H1 (cell line): ENCODE data around the gene SHISA7. TPM values are rescaled to one million over a fixed set of nuclear protein-coding genes. Genes with fewer than 3 reads are reported as not detected.

Experiments used
- ASH2L ChIP-seq: fragments of 200-600, 300-600 bp; sonication (generic); IDR thresholded peaks from one replicate; pipeline ENCODE4 v1.7.1; 2017; ENCODE audit warnings: low read length
- BCL11A ChIP-seq, 2 experiments: IDR thresholded peaks; one replicate each; pipeline ENCODE4 v1.6.1; 2011; ENCODE audit warnings: low read depth in 2 of 2, low read length in 2 of 2, mild to moderate bottlenecking in 2 of 2
- CBX5 ChIP-seq: fragments of 300-800, 300-1000 bp; sonication (generic); IDR thresholded peaks from 2 replicates; pipeline ENCODE4 v1.7.1; 2016; ENCODE audit warnings: antibody characterized with exemption, low read length, low read depth
- CHD2 ChIP-seq: IDR thresholded peaks from 2 replicates; pipeline ENCODE4 v1.6.1; 2012; ENCODE audit warnings: low read length, improper control_type of control experiment
- EGR1 ChIP-seq: IDR thresholded peaks from 2 replicates; pipeline ENCODE4 v1.6.1; 2011; ENCODE audit warnings: low read depth, low read length, borderline replicate concordance
- EZH2 ChIP-seq: fragments of 200-600 bp; sonication (generic); IDR thresholded peaks from 2 replicates; pipeline ENCODE4 v1.7.1; 2012; ENCODE audit warnings: low read depth, mild to moderate bottlenecking, moderate library complexity, low read length, inconsistent platforms; ENCODE audit not compliant: severe bottlenecking
- JUND ChIP-seq: IDR thresholded peaks from 2 replicates; pipeline ENCODE4 v1.6.1; 2011; ENCODE audit warnings: mild to moderate bottlenecking, improper control_type of control experiment, low read length
- KDM4A ChIP-seq: IDR thresholded peaks from one replicate; pipeline ENCODE4 v1.7.1; 2012; ENCODE audit warnings: low read depth, mild to moderate bottlenecking, moderate library complexity, low read length, inconsistent platforms; ENCODE audit not compliant: severe bottlenecking
- KDM5A ChIP-seq: fragments of 200-600 bp; IDR thresholded peaks from 2 replicates; pipeline ENCODE4 v1.7.1; 2012; ENCODE audit warnings: mild to moderate bottlenecking, low read length, inconsistent platforms, mixed read lengths
- NANOG ChIP-seq: IDR thresholded peaks from 2 replicates; pipeline ENCODE4 v1.6.1; 2011; ENCODE audit warnings: low read length, low read depth, mild to moderate bottlenecking, inconsistent platforms; ENCODE audit not compliant: insufficient read depth, poor library complexity, severe bottlenecking
- POU5F1 ChIP-seq: IDR thresholded peaks from 2 replicates; pipeline ENCODE4 v1.6.1; 2011; ENCODE audit warnings: low read depth, mild to moderate bottlenecking, low read length, moderate library complexity
- RNF2 ChIP-seq: fragments of 200-900, 300-1000 bp; sonication (generic); IDR thresholded peaks from 2 replicates; pipeline ENCODE4 v1.7.1; 2016; ENCODE audit warnings: borderline replicate concordance, low read depth, mild to moderate bottlenecking, antibody characterized with exemption, low read length; ENCODE audit not compliant: poor library complexity, severe bottlenecking; ENCODE audit errors: missing control alignments
- SIN3A ChIP-seq, 2 experiments: IDR thresholded peaks in 1 of 2; conservative IDR thresholded peaks in 1 of 2; 2 replicates each; pipeline ENCODE4 v1.6.1; 2011 to 2012; ENCODE audit warnings: low read length in 2 of 2, improper control_type of control experiment in 1 of 2, low read depth in 1 of 2, mild to moderate bottlenecking in 1 of 2
- SIRT6 ChIP-seq: IDR thresholded peaks from one replicate; pipeline ENCODE4 v1.7.1; 2012; ENCODE audit warnings: low read length, inconsistent platforms
- SIX5 ChIP-seq: IDR thresholded peaks from 2 replicates; pipeline ENCODE4 v1.6.1; 2011; ENCODE audit warnings: mild to moderate bottlenecking, low read depth, low read length
- SUZ12 ChIP-seq: fragments of 200-600 bp; sonication (generic); IDR thresholded peaks from 2 replicates; pipeline ENCODE4 v1.6.1; 2012; ENCODE audit warnings: mild to moderate bottlenecking, inconsistent platforms, low read length, moderate library complexity, mixed read lengths
- TBP ChIP-seq: IDR thresholded peaks from 2 replicates; pipeline ENCODE4 v1.6.1; 2011; ENCODE audit warnings: low read depth, low read length, improper control_type of control experiment
- TEAD4 ChIP-seq: IDR thresholded peaks from 2 replicates; pipeline ENCODE4 v1.6.1; 2012; ENCODE audit warnings: low read depth, low read length, inconsistent platforms, mixed read lengths
- USF2 ChIP-seq: IDR thresholded peaks from 2 replicates; pipeline ENCODE4 v1.6.1; 2011; ENCODE audit warnings: low read length, improper control_type of control experiment
- ZNF274 ChIP-seq: IDR thresholded peaks from 2 replicates; pipeline ENCODE4 v1.7.0; 2012; ENCODE audit warnings: low read length, borderline replicate concordance; ENCODE audit errors: extremely low read depth
- polyA plus RNA-seq, 7 experiments: library from polyadenylated mRNA; depleted of rRNA in 3 of 7; stranded (reverse) in 5 of 7; unstranded in 2 of 7; fragments of >200 nt in 5 of 7; fragments of 200-250 nt in 2 of 7; gene quantifications; 1 replicate in 5 of 7; 2 replicates in 1 of 7; 4 replicates in 1 of 7; pipeline versions ENCODE4 v1.2.1 to v1.2.3, GENCODE V29; 2011 to 2013; ENCODE audit warnings: missing spikeins in 2 of 7, mixed read lengths in 2 of 7
- total RNA-seq: library from RNA; stranded (reverse); fragmentation: NEBNext Ultra II Directional; extraction: Animal tissue kit (Norgen Biotek cat#: 25700); gene quantifications from 2 replicates; pipeline ENCODE4 v1.2.1, GENCODE V29; 2021

Gene SHISA7
- total and polyA plus RNA-seq, 2 of the 8 experiments (the other 6 are each of a cell fraction or from before 2014, with no cell fraction given), result 0.76 to 1.0 TPM

GRCh38 chr19:55441692-55442321, 1.3 kb downstream of the SHISA7 start (continued):
- TF ChIP-seq USF2, result no peak
- TF ChIP-seq EZH2, result peak; percentile 77
- no peak for TF ChIP-seq CBX5
- TF ChIP-seq NANOG, result no peak
- TF ChIP-seq SIX5, result no peak
- TF ChIP-seq KDM4A, result peak; percentile 8
- peak; percentile 62; the same call in 1 of the 2 replicates for TF ChIP-seq SUZ12
- no peak for TF ChIP-seq TEAD4
- TF ChIP-seq ASH2L, result peak; percentile 20
- TF ChIP-seq JUND, result no peak
- no peak for TF ChIP-seq CHD2
- no peak for TF ChIP-seq SIRT6
- TF ChIP-seq TBP, result no peak
- TF ChIP-seq KDM5A, result no peak
- TF ChIP-seq ZNF274, result no peak
- peak; percentile 53 for TF ChIP-seq RNF2
- no peak for TF ChIP-seq EGR1
- TF ChIP-seq POU5F1, result no peak
- TF ChIP-seq SIN3A (conservative IDR thresholded peaks at IDR 0.05 in 1 of 2, IDR thresholded peaks at IDR 0.05 in 1 of 2; ENCODE audit: low read depth in 1 of 2, low read length in 2 of 2), result 0 out of 4 replicates have a peak, but pooled peaks of 1 of the 2 experiments have one; percentile 46
- no peak for TF ChIP-seq BCL11A (IDR thresholded peaks at IDR 0.05; ENCODE audit: low read depth in 2 of 2, low read length in 2 of 2)
